K562 (cell line): Measurements from ENCODE around the gene RBBP5. TPM values are rescaled to one million over a fixed set of nuclear protein-coding genes. Genes with fewer than 3 reads are reported as not detected.

ENCODE experiments used
- ARNT ChIP-seq, 2 experiments: fragments of 450-650 bp; IDR thresholded peaks; 2 replicates each; pipeline ENCODE4 v1.6.1; 2016; ENCODE audit warnings: mild to moderate bottlenecking in 1 of 2
- BRD9 ChIP-seq: fragments of 450-650 bp; IDR thresholded peaks from 2 replicates; pipeline ENCODE4 v1.6.1; 2018; ENCODE audit warnings: low read depth; ENCODE audit not compliant: partially characterized antibody
- CTBP1 ChIP-seq: fragments of 450-650 bp; IDR thresholded peaks from 2 replicates; pipeline ENCODE4 v1.6.1; 2016; ENCODE audit warnings: borderline replicate concordance
- CUX1 ChIP-seq: fragments of 200-800 bp; sonication (Bioruptor generic); IDR thresholded peaks from 2 replicates; pipeline ENCODE4 v1.6.1; 2016; ENCODE audit warnings: missing genetic modification characterization, missing compliant biosample characterization
- ETV5 ChIP-seq: sonication (generic); formaldehyde crosslinking; IDR thresholded peaks from 2 replicates; pipeline ENCODE4 v1.4.0; 2020; ENCODE audit warnings: low read depth, mild to moderate bottlenecking, missing genetic modification reagents
- FOSL1 ChIP-seq: fragments of 200-800 bp; sonication (Bioruptor generic); conservative IDR thresholded peaks from 2 replicates; pipeline ENCODE4 v1.6.1; 2016; ENCODE audit warnings: missing genetic modification characterization, missing compliant biosample characterization
- GTF2E2 ChIP-seq: fragments of 200-800 bp; sonication (Bioruptor generic); IDR thresholded peaks from 2 replicates; pipeline ENCODE4 v1.6.1; 2016; ENCODE audit warnings: missing genetic modification characterization, missing compliant biosample characterization
- MBD2 ChIP-seq: sonication (generic); IDR thresholded peaks from 2 replicates; pipeline ENCODE4 v1.6.1; 2016; ENCODE audit warnings: low read depth, borderline replicate concordance
- MECOM ChIP-seq: fragments of 250-450 bp; sonication (Bioruptor Pico); IDR thresholded peaks from 2 replicates; pipeline ENCODE4 v1.8.0; 2022; ENCODE audit warnings: inconsistent platforms
- MYC ChIP-seq, 2 experiments: fragments of 250-450 bp in 1 of 2; sonication (Bioruptor Pico) in 1 of 2; IDR thresholded peaks; 2 replicates each; pipeline versions ENCODE4 v1.5.1 to v1.6.1; 2012 to 2021; ENCODE audit warnings: low read depth in 2 of 2, borderline replicate concordance in 1 of 2, improper control_type of control experiment in 1 of 2, low read length in 1 of 2, mild to moderate bottlenecking in 1 of 2, moderate library complexity in 1 of 2
- NR2C1 ChIP-seq, 2 experiments: fragments of 450-650 bp; IDR thresholded peaks; 2 replicates each; pipeline ENCODE4 v1.6.1; 2017; ENCODE audit warnings: mild to moderate bottlenecking in 2 of 2, antibody characterized with exemption in 1 of 2, inconsistent platforms in 1 of 2, missing compliant biosample characterization in 1 of 2, missing genetic modification characterization in 1 of 2
- NRF1 ChIP-seq, 2 experiments: fragments of 450-650 bp; IDR thresholded peaks in 1 of 2; conservative IDR thresholded peaks in 1 of 2; 2 replicates each; pipeline ENCODE4 v1.6.1; 2014; ENCODE audit warnings: mild to moderate bottlenecking in 2 of 2
- SMARCC2 ChIP-seq: fragments of 450-650 bp; IDR thresholded peaks from 2 replicates; pipeline ENCODE4 v1.6.1; 2017; ENCODE audit warnings: antibody characterized with exemption, moderate library complexity, mild to moderate bottlenecking, low read depth
- TCFL5 ChIP-seq: fragments of 250-450 bp; sonication (Bioruptor Pico); conservative IDR thresholded peaks from 2 replicates; pipeline ENCODE4 v1.6.1; 2021; ENCODE audit warnings: mild to moderate bottlenecking, moderate library complexity, matching md5 sums
- ZNF253 ChIP-seq: fragments of 250-450 bp; sonication (Bioruptor Pico); conservative IDR thresholded peaks from 2 replicates; pipeline ENCODE4 v1.6.1; 2021; ENCODE audit warnings: mild to moderate bottlenecking
- ZNF280B ChIP-seq: fragments of 250-450 bp; sonication (Bioruptor Pico); IDR thresholded peaks from 2 replicates; pipeline ENCODE4 v1.5.1; 2021; ENCODE audit warnings: mild to moderate bottlenecking
- ZSCAN29 ChIP-seq: fragments of 450-650 bp; IDR thresholded peaks from 2 replicates; pipeline ENCODE4 v1.6.1; 2017
- polyA plus RNA-seq, 8 experiments: library from polyadenylated mRNA; depleted of rRNA in 4 of 8; stranded (reverse) in 5 of 8; unstranded in 3 of 8; fragments of >200 nt; fragmentation: Nextera tagmentation in 2 of 8; fragmentation: Illumina TruSeq in 1 of 8; extraction: Ambion mirVana in 2 of 8; extraction: Trizol in 1 of 8; gene quantifications; 2 replicates each; pipeline versions ENCODE4 v1.2.1 to v1.2.3, GENCODE V29; 2011 to 2014; ENCODE audit warnings: inconsistent platforms in 1 of 8, missing spikeins in 1 of 8
- total RNA-seq, 7 experiments: library from RNA; depleted of rRNA in 6 of 7; stranded (reverse); fragments of >200 nt in 6 of 7; fragmentation: Illumina TruSeq in 2 of 7; extraction: Trizol in 2 of 7; gene quantifications; 2 replicates each; pipeline versions ENCODE4 v1.2.1 to v1.2.3, GENCODE V29; 2011 to 2021; ENCODE audit warnings: low replicate concordance in 1 of 7
- TF ChIP-seq, protein P1 (sequence below): fragments of 200-800 bp; sonication (Bioruptor generic); IDR thresholded peaks from 2 replicates; pipeline ENCODE4 v1.6.1; 2017; ENCODE audit warnings: missing genetic modification characterization, missing compliant biosample characterization

The RBBP5 gene
- total and polyA plus RNA-seq, 9 of the 15 experiments (the other 6 are each of a cell fraction or from before 2014, with no cell fraction given), result 17.2 to 37.4 (median 28.4) TPM

DNA sequence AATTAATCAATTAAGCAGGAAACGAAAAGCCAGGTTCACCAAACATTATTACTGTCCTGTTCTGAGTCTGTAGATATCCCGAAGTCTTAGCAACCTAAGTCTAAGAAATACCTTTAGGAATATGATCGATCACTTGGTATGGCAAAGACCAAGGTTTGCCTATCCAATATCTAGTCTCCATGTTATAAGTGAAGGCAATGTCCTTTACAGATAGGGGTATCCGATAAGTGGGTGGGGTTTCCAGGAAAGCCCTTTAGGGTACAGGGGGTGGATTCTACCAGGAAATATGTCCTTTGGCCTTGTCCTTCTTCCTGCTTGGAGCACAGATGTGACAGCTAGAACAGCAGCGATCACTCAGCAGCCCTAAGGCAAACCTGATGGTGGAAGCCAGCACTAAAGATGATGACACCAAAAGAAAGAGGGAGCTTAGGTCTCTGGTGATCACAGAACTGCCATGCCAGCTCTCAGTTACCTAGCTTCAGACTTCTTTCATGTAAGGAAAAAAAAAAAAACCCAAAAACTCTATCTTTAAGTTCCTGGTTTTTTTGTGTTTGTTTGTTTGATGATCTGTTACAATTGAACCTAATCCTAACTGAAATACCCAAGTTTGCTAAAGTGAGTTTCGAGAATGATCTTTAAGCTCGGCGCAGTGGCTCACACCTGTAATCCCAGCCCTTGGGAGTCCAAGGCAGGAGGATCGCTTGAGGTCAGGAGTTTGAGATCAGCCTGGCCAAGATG lies 48.9 kb upstream of the RBBP5 start (continued):
- TF ChIP-seq NR2C1 (IDR thresholded peaks at IDR 0.05) (no peak), NR2C1 (tag; IDR thresholded peaks at IDR 0.05) (peak; percentile 71; the same call in 1 of the 2 replicates), MYC (IDR thresholded peaks at IDR 0.05; ENCODE audit: low read depth, low read length) (peak; percentile 84), MYC (CRISPR knock-in tag; IDR thresholded peaks at IDR 0.05; ENCODE audit: borderline replicate concordance, low read depth) (no peak), NRF1 (conservative IDR thresholded peaks at IDR 0.05 in 1 of 2, IDR thresholded peaks at IDR 0.05 in 1 of 2) (no peak), ZSCAN29 (no peak), BRD9 (peak; percentile 62), FOSL1 (tag) (no peak; the same call in 1 of the 2 replicates), TCFL5 (CRISPR knock-in tag) (0 out of 2 replicates have a peak, but pooled peaks have one; percentile 24), CUX1 (CRISPR knock-in tag) (peak; percentile 51; the same call in 1 of the 2 replicates), MBD2 (no peak), ZNF280B (CRISPR knock-in tag) (no peak), ZNF253 (CRISPR knock-in tag) (no peak), CTBP1 (peak; percentile 69), ARNT (IDR thresholded peaks at IDR 0.05) (0 out of 4 replicates have a peak, but pooled peaks of 1 of the 2 experiments have one; percentile 52), SMARCC2 (0 out of 2 replicates have a peak, but pooled peaks have one; percentile 11), MECOM (CRISPR knock-in tag) (peak; percentile 58), GTF2E2 (tag) (0 out of 2 replicates have a peak, but pooled peaks have one; percentile 64), ETV5 (CRISPR knock-in tag) (peak; percentile 62; the same call in 1 of the 2 replicates)
- TF ChIP-seq, protein P1, sequence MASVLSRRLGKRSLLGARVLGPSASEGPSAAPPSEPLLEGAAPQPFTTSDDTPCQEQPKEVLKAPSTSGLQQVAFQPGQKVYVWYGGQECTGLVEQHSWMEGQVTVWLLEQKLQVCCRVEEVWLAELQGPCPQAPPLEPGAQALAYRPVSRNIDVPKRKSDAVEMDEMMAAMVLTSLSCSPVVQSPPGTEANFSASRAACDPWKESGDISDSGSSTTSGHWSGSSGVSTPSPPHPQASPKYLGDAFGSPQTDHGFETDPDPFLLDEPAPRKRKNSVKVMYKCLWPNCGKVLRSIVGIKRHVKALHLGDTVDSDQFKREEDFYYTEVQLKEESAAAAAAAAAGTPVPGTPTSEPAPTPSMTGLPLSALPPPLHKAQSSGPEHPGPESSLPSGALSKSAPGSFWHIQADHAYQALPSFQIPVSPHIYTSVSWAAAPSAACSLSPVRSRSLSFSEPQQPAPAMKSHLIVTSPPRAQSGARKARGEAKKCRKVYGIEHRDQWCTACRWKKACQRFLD (CRISPR knock-in tag), result peak; percentile 33; the same call in 1 of the 2 replicates
